ENCODE data around the gene SCARB1.

SCARB1 gene

GRCh38 chr12:124745891-124746570, 117.6 kb downstream of the SCARB1 start:
- peak; percentile 89 to 90 for DNase-seq (ENCODE audit: low read depth in 2 of 2)

DNA sequence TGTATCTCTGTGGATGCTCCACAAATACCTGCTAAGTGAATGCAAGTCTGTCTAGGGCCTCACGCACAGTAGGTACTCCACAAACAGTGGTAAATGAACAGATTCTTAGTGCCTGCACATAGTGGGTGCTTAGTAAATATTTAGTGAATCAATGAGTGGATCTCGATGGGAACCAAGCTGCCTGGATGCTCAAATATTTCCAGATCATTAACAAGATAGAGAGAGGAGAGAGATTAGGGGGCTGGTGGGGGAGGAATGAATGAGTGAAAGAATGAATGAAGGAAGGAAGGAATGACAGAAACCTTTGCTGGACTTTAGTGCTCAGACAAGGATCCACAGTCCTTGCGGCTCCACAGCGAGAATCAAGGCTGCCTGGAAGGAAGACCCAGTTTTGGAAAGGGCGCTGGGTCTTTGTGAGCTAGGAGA, 118.2 kb downstream of the SCARB1 start:
- DNase-seq (ENCODE audit: low read depth in 2 of 2), result no peak

DNA sequence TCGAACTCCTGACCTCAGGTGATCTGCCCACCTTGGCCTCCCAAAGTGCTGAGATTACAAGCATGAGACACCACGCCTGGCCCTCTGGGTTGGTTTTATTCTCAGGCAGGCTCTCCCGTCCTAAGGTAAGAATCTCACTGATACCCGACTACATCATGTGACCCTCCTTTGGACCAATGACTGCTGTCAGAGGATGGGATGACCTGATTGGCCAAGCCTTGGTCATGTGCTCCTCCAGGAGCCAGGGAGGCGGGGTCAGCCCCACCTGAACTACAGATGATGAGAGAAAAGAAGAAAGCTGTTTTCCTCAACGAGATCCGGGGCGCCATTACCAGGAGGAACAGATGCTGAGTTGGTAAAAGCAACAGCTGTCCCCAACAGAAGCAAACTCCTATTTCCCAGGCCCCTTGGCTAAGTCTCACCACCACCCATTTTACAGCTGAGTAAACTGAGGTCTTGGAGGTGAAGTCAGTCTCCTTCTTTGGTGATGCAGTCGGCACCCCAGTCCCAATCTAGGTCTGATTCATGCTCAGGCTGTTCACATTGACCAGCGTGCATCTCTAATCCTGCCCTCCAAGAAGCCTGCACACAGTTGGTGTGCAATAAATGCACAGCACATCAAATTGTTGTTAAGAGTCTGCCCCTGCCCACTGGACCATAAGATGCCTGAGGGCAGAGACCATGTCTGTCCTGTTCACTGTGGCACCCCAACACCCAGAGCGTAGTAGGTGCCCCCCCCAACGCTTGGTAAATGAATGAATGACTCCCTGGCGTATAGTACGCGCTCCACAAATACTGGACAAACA, 118.8 kb downstream of the SCARB1 start:
- DNase-seq (ENCODE audit: low read depth in 2 of 2), result no peak

- DNase-seq (ENCODE audit: low read depth in 2 of 2), result no peak
Measured at GRCh38 chr12:124744273-124744640, 119.4 kb downstream of the SCARB1 start.

DNA sequence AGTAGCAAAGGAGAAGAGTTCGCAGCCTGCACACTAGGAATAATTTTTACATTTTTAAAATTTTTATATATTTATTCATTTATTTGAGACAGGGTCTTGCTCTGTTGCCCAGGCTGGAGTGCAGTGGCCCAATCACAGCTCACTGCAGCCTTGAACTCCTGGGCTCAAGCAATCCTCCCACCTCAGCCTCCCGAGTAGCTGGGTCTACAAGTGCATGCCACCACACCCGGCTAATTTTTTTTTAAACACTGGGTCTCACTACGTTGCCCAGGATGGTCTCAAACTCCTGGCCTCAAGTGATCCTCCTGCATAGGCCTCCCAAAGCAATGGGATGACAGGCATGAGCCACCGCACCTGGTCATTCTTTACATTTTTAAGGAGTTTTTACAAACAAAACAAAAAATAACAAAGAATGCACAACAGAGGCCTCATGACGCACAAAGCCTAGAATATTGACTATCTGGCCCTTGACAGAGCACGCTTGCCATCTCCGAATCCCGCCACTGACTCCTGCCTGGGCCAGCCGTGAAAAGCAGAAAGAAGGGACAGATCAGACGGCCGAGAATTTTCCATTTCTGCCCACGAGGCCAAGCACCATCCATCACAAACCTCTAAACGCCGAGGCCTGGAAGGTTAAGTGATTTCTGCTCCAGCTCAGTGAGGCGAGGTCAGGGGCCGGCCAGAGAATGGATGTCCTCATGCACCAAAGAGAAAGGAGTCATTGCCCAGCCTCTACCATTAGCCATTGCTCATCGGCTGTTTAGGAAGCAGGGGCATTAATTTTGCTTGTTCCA, 120.0 kb downstream of the SCARB1 start:
- no peak for DNase-seq (ENCODE audit: low read depth in 2 of 2)

DNA sequence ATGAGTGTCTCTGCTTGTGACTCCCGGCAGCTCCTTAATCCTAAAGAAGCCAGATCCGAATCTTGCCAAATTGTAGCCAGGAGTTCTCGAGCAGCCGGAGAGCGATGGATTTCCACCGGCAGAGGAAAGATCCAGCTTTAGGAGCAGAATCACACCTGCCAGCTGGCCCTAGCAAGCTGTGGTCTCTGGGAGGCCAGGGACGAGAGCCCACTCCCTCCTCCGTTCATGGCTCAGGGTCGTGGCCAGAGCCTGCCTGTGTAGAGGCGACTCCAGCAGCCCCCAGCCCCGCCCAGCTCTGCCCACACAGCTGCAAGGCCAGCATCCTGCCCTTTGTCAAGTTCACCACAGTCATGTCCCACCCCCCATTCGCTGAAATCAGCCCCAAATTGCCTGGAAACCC, 121.0 kb downstream of the SCARB1 start:
- DNase-seq (ENCODE audit: low read depth in 2 of 2), result no peak

- DNase-seq (ENCODE audit: low read depth in 2 of 2), result no peak
Measured at GRCh38 chr12:124742111-124742510, 121.6 kb downstream of the SCARB1 start.

GRCh38 chr12:124741211-124741610, 122.5 kb downstream of the SCARB1 start:
- no peak for DNase-seq (ENCODE audit: low read depth in 2 of 2)

DNA sequence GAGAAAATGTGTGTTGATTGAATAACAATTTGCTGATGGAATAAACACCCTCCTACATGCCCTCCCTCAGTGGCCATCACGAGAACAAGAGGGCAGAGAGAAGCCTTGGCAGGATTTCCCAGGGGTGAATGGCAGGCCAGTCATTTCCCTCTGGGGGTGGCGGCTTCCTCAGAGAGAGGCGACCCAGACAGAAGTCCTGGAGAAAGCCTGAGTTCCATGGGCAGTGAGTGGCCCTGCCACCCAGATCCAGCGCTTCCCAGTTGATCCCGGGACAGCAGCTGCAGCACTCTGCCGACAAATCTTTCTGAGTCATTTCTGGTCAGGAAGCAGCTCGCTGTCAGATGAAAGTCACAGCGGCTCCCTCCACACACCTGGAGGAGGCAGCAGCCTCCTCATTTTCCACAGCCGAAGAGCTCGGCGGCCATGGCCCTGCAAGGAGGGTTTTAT, 123.0 kb downstream of the SCARB1 start:
- DNase-seq (ENCODE audit: low read depth in 2 of 2), result no peak

GRCh38 chr12:124739953-124740561, 123.6 kb downstream of the SCARB1 start:
- no peak for DNase-seq (ENCODE audit: low read depth in 2 of 2)

DNA sequence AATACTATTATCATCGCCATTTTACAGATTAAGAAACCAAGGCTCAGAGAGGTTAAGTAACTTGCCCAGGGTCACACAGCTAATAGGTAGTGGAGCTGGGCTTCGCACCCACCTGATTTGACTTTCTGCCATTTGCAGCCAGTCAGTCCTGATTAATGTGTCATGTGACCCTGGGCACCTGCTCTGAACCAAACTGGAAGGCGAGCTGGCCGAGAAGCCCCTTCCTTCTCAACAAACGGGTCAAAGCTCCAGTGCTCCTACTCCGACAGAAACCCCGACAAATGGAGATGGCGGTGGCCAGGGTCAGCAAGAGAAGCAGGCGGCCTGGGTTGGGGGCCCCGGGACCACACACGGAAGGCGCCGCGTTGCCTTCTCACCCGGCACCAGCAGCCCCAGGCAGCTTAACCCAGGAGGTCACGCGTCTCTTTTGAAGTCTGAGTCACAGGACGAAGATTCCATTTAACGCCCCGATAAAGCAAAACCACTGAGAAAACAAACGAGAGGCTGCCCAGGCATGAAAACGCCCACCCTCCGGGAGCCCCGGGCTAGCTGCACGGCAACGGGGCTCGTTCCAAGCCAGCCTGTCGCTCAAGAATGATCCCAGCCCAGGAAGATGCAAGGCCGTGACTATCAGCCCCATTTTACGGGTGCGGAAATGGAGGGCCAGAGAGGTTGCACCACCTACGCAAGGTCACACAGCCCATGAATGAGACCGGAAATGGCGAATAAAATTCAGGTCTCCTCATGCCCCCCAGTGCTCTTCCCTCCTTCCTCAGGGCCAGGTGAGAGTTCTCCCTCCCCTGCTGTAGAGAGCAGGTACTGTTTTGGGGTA, 124.8 kb downstream of the SCARB1 start:
- DNase-seq (ENCODE audit: low read depth in 2 of 2), result no peak

DNA sequence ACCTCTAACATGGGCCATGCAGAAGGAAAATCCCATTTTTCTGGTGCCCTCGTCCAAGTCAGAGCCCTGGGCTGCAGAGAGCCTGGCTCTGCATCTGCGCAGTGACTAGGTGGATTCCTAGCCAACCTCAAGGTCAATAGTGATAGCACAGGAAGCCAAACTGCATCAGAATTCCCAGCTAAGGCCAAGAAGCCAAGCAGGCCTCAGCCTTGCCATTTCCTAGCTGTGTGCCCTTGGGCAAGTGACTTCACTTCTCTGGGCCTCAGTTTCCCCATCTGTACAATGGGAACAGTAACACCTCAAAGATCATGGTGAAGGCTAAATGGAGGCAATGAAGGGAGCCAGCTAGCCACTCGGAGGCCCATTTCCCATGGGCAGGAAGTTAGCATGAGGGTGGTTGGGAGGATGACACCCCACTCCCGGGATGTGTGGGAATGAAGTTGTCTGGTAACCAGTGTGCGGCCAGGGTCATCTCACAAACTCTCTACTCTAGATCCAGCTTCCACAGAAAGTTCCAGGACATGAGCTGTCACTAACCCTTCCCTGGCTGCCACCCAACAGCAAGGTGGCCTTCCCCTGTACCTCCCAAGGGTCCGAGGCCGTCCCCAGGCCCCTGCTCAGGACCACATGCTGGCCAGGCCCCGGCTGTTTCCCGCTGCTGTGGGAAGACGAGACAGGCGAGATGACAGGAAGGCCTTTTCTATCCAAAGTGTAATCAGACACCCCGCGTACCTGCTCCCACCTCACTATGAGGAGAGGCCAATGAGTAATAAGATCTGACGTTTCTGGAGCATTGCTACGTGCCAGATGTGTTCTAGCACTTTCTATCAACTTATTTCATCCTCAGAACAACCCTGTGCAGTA, 125.7 kb downstream of the SCARB1 start:
- no peak for DNase-seq (ENCODE audit: low read depth in 2 of 2)

DNA sequence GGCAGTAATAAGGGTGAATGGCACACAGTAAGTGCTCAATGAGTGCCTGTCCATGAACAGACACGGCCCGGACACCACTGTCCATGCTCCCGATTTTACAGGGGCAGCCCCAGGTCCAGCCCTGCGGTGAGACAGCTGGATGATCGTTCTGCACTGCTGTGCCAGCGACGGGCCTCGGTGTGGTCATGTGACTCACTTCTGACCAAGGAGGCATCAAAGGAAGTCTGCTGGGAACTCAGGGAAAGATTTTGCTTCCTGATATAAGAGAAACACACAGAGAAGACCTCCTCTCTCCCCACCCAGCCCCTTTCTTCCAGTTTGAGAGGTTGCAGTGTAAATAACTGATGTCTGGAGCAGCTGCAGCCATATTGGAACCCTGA, 126.6 kb downstream of the SCARB1 start:
- no peak for DNase-seq (ENCODE audit: low read depth in 2 of 2)

- DNase-seq (ENCODE audit: low read depth in 2 of 2), result no peak
Measured at GRCh38 chr12:124736115-124737039, 127.3 kb downstream of the SCARB1 start.

DNA sequence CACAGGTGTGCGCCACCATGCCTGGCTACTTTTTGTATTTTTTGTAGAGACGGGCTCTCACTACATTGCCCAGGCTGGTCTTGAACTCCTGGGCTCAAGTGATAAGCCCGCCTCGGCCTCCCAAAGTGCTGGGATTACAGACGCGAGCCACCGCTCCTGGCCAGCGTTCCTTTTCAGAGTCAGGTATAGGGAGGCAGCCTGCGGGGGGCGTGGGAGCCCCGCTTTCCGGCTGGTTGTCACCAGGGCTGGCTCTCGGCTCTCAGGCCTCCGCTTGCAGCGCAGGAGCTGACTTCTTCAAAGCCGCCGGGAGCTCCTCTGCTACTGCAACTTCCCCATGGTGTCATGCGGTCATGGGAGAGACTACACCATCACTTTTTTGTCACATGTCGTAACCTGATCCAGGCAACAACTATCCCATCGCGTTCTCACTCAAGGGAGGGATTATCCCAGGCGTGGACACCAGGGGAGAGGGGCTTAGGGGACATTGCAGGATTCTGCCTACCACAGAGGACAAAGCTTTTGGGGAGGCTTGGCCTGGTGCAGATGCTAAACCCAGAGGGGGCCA, 129.4 kb downstream of the SCARB1 start:
- DNase-seq (ENCODE audit: low read depth in 2 of 2), result no peak

DNA sequence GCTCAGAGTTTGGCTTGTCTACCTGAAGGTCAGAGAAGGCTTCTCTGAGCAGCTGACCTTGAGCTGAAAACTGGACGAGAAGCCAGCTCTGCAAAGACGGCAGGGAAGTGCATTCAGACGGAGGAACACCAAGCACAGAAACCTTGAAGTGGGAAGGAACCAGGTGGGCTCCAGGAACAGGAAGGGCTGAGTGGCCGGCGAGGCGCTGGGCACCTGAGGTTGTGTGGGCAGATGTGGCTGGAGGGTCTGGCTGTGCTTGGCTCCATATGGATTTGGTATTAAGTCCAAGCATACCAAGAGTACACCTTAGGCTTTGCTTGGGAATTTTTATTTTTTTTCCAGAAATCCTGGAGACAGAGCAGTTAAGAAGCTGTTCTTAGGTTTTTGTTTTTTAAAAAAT, 130.6 kb downstream of the SCARB1 start:
- DNase-seq (ENCODE audit: low read depth in 2 of 2), result no peak

GRCh38 chr12:124732275-124733075, 131.2 kb downstream of the SCARB1 start:
- no peak for DNase-seq (ENCODE audit: low read depth in 2 of 2)

DNA sequence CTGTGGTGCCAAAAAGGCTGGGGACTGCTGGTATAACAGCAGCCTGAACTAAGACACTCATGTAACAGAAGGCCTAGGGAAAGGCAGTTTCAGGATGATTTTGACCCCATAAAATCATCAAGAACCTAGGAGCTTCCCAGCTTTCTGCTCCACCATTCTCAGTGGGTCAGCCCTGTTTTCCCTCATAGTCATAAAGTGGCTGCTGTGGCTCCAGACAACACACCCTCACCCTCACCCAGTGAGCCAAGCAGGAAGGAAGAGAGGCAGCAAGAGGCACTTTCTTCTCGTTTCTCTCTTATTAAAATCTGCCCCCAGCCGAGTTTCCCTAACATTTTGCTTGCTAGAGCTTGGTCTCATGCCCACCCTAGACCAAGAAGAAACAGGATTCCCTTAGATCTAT, 131.8 kb downstream of the SCARB1 start:
- DNase-seq (ENCODE audit: low read depth in 2 of 2), result no peak
